Tibial nerve (tissue), 3 donors: Measurements from ENCODE around the gene PRAC2.

Source experiments
- CTCF ChIP-seq, 5 experiments: fragments of 200-600 bp in 3 of 5; fragments of 450-650 bp in 2 of 5; sonication (generic) in 3 of 5; IDR thresholded peaks; one replicate each; pipeline ENCODE4 v1.5.1; 2016 to 2019; ENCODE audit warnings: antibody characterized with exemption in 5 of 5, mild to moderate bottlenecking in 3 of 5, moderate library complexity in 2 of 5
- POLR2A ChIP-seq, 2 donors: fragments of 450-650 bp; IDR thresholded peaks; one replicate each; pipeline ENCODE4 v1.6.1; 2017; ENCODE audit warnings: antibody characterized with exemption in 2 of 2, mild to moderate bottlenecking in 2 of 2, moderate library complexity in 2 of 2

- TF ChIP-seq POLR2A (IDR thresholded peaks at IDR 0.05) (no peak), CTCF (IDR thresholded peaks at IDR 0.05) (no peak)
Observed at GRCh38 chr17:48760411-48760810, 37.4 kb downstream of the PRAC2 start.
